CD4-positive, CD25-positive, alpha-beta regulatory T cell (primary cell): ENCODE measurements around the gene SLC45A1. TPM values are rescaled to one million over a fixed set of nuclear protein-coding genes. Genes with fewer than 3 reads are reported as not detected.

Experiments
- ATAC-seq, 2 donors: fragments of 150-1000 bp; cut with Tn5 transposase; one replicate each; pipeline ENCODE4 v1.10.0; 2021; ENCODE audit warnings: low read depth in 2 of 2, moderate number of reproducible peaks in 2 of 2, moderate library complexity in 1 of 2
- DNase-seq, 3 donors: peaks; one replicate each; pipeline versions ENCODE4 v3.0.0 to v3.0.0-alpha.2; 2012 to 2022; ENCODE audit warnings: mixed read lengths in 1 of 3
- H3K27ac ChIP-seq: one replicate; pipeline ENCODE4 v1.7.0; 2013; ENCODE audit warnings: mild to moderate bottlenecking, low read length; ENCODE audit not compliant: insufficient read depth, poor library complexity, severe bottlenecking
- H3K27me3 ChIP-seq: one replicate; pipeline ENCODE4 v1.7.0; 2013; ENCODE audit warnings: low read length; ENCODE audit not compliant: control insufficient read depth, insufficient read depth
- H3K36me3 ChIP-seq: one replicate; pipeline ENCODE4 v1.7.0; 2013; ENCODE audit warnings: mild to moderate bottlenecking, low read length, moderate library complexity; ENCODE audit not compliant: control insufficient read depth, insufficient read depth
- H3K4me1 ChIP-seq: 2 replicates; pipeline ENCODE4 v1.7.0; 2013; ENCODE audit warnings: mild to moderate bottlenecking, low read length; ENCODE audit not compliant: insufficient read depth, control insufficient read depth, poor library complexity, severe bottlenecking
- H3K4me3 ChIP-seq: one replicate; pipeline ENCODE4 v1.7.0; 2013; ENCODE audit warnings: low read depth, mild to moderate bottlenecking, low read length, moderate library complexity
- H3K9me3 ChIP-seq, 2 experiments: 1 replicate in 1 of 2; 2 replicates in 1 of 2; pipeline ENCODE4 v1.7.0; 2013; ENCODE audit warnings: low read length in 2 of 2, mild to moderate bottlenecking in 1 of 2, moderate library complexity in 1 of 2; ENCODE audit not compliant: control insufficient read depth in 2 of 2
- H3K27ac Mint-ChIP-seq, 3 donors: one replicate each; pipeline ENCODE4 v1.8.0; 2020 to 2022; ENCODE audit warnings: mild to moderate bottlenecking in 3 of 3, mixed read lengths in 3 of 3, moderate library complexity in 2 of 3
- H3K27me3 Mint-ChIP-seq: one replicate; pipeline ENCODE4 v1.8.0; 2022; ENCODE audit warnings: mild to moderate bottlenecking, mixed read lengths
- H3K36me3 Mint-ChIP-seq: one replicate; pipeline ENCODE4 v1.8.0; 2020; ENCODE audit warnings: mixed read lengths
- H3K4me1 Mint-ChIP-seq, 4 donors: one replicate each; pipeline ENCODE4 v1.8.0; 2020 to 2022; ENCODE audit warnings: mixed read lengths in 4 of 4, mild to moderate bottlenecking in 1 of 4
- H3K4me3 Mint-ChIP-seq, 4 donors: one replicate each; pipeline ENCODE4 v1.8.0; 2020 to 2022; ENCODE audit warnings: mild to moderate bottlenecking in 4 of 4, mixed read lengths in 4 of 4, moderate library complexity in 3 of 4
- H3K9me3 Mint-ChIP-seq, 7 donors: one replicate each; pipeline ENCODE4 v1.8.0; 2020 to 2022; ENCODE audit warnings: mixed read lengths in 7 of 7, mild to moderate bottlenecking in 3 of 7, moderate library complexity in 2 of 7
- polyA plus RNA-seq, 4 donors: library from polyadenylated mRNA; unstranded; fragments of 300-500 nt; fragmentation: Illumina TruSeq; gene quantifications; one replicate each; pipeline ENCODE4 v1.2.3, GENCODE V29; 2021
- total RNA-seq: library from RNA; stranded (reverse); gene quantifications from one replicate; pipeline ENCODE4 v1.2.3, GENCODE V29; 2022

The SLC45A1 gene
- total and polyA plus RNA-seq, 5 donors from 2014 or later: 0.47 to 1.4 (median 0.68) TPM

DNA sequence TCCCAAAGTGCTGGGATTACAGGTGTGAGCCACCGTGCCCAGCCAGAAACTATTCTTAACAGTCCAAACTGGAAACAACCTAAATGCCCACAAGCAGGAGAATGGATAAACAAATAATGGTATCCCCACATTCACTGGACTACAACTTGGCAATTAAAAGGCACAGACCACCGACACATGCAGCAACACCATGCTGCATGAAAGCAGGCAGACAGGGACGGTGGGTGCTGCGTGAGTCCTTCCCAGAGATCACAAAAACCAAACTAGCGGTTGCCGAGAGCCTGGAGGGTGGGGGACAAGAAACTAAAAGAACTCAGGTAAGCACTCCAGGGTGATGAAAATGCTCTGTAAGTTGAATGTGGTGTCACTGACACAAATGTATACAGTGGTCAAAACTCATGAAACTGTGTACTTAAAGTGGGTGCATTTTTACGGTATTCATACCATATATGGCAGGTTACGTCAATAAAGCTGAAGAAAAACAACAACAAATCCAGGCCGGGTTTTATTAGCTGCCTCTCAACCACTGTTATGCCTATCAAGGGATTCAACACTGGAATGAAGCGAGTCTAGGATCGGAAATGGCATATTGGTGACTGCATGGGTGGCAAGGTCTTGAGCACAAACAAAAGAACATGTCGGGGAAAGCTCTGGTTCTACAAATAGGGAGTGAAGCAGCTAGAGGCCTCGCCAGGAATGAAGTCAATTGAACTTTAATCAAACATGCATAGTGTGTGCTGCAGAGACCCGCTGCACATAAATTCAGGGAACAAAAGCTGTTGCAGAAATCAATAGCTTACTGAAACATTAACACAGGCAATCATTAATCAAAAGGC, 52.4 kb downstream of the SLC45A1 start:
- peaks cover 15% of the 10 kb centered on the region for H3K4me1 ChIP-seq
- no peak for ATAC-seq
- no peak overlapping the region for H3K4me3 ChIP-seq
- H3K9me3 ChIP-seq: no peaks in the 10 kb centered on the region
- no peak overlapping the region for H3K4me3 Mint-ChIP-seq
- H3K27ac ChIP-seq: no peak overlapping the region
- peaks cover 50% of the 10 kb centered on the region for H3K36me3 ChIP-seq
- no peaks in the 10 kb centered on the region for H3K9me3 Mint-ChIP-seq
- no peak for DNase-seq
- no peaks in the 10 kb centered on the region for H3K27me3 ChIP-seq
- no peaks in the 10 kb centered on the region for H3K27me3 Mint-ChIP-seq
- peaks cover 29% of the 10 kb centered on the region for H3K36me3 Mint-ChIP-seq
- peaks cover 17 to 75% (median 45%) of the 10 kb centered on the region in 4 donors for H3K4me1 Mint-ChIP-seq
- peak overlapping the region in 2 of 3 donors; percentile 44 to 47 for H3K27ac Mint-ChIP-seq

DNA sequence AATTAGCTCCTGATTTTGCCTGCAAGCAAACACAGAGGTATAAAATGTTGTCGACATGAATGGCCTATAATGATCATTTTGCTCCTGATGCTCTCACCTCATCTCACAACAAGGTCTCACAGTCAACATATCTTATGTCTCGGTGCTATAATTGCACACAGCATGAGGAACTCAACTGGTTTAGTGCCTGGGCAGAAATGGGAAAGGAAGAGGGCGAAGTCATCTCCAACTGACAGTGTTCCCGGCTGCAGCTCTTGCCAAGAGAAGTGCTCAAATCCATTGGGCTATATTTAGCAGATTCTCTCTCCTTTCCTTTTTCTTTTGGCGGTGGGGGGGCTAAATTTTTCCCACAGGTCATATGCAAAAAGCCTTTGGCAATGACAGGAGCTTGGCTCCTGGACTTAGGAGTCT, 53.0 kb downstream of the SLC45A1 start:
- Histone ChIP-seq H3K36me3 (peaks cover 45% of the 10 kb centered on the region), H3K4me1 (peaks cover 16% of the 10 kb centered on the region), H3K27me3 (no peaks in the 10 kb centered on the region), H3K27ac (no peak overlapping the region), H3K9me3 (no peaks in the 10 kb centered on the region), H3K4me3 (no peak overlapping the region)
- no peaks in the 10 kb centered on the region for H3K9me3 Mint-ChIP-seq
- DNase-seq (no peak), ATAC-seq (no peak)
- no peak overlapping the region for H3K4me3 Mint-ChIP-seq
- H3K27ac Mint-ChIP-seq: peak overlapping the region in 2 of 3 donors; percentile 44 to 47
- H3K4me1 Mint-ChIP-seq: peaks cover 17 to 77% (median 47%) of the 10 kb centered on the region in 4 donors
- peaks cover 25% of the 10 kb centered on the region for H3K36me3 Mint-ChIP-seq
- no peaks in the 10 kb centered on the region for H3K27me3 Mint-ChIP-seq

DNA sequence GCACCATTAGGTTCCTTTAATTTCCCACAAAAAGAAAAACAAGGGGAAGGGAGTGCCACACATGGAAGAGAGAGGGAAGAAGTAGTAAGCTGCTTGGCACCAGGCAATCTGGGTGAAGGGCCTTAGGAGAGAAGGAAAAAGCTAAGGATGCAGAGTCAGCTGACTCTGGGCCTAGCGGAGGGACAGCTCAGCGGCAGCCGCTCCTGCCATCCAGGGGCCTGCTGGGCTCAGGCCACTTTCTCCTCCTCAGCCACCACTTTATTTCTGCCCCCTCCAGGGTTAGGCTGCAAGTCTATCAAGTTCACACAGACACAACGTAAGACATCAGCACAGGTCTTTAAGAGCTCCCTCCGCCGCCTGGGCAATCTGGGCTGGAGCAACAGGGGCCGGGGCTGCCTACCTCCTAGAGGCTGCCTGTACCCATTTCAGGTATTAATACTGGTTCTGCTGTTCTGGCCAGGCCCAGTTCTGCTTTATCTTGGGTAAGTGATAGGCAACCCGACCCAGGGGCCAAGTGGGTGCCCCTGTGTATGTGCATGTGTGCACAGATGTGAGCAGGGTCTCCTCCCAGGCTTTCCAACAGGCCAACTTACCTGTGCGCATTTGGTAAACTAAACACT, 53.6 kb downstream of the SLC45A1 start:
- Histone ChIP-seq H3K36me3 (peaks cover 45% of the 10 kb centered on the region), H3K4me3 (no peak overlapping the region), H3K9me3 (no peaks in the 10 kb centered on the region), H3K4me1 (peaks cover 16% of the 10 kb centered on the region), H3K27ac (no peak overlapping the region), H3K27me3 (no peaks in the 10 kb centered on the region)
- no peak for DNase-seq
- H3K9me3 Mint-ChIP-seq: no peaks in the 10 kb centered on the region
- peak overlapping the region in 1 of 4 donors; percentile 21 for H3K4me3 Mint-ChIP-seq
- no peaks in the 10 kb centered on the region for H3K27me3 Mint-ChIP-seq
- ATAC-seq: no peak
- peaks cover 17 to 77% (median 50%) of the 10 kb centered on the region in 4 donors for H3K4me1 Mint-ChIP-seq
- peaks cover 22% of the 10 kb centered on the region for H3K36me3 Mint-ChIP-seq
- H3K27ac Mint-ChIP-seq: peak overlapping the region; percentile 32 to 83 (median 47)

DNA sequence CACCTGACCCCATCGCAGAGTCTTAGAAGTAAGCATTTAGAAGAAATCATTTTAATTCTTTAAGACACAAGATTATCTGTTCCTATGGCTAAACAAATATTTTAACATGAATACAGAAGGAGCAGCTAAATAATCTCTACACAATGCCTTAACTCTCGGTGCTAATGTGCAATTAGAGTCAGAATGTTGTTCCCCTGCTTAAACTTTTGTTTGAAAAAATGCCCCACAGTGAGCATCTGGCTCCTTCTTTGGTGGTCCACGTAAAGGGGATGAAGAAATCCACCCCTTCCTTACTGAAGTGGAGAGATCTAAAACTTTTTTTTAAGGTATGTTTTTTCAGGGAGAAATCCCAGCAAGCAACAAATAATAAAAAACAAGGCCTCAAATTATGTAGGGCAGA, 55.2 kb downstream of the SLC45A1 start:
- H3K4me1 Mint-ChIP-seq: peaks cover 23 to 77% (median 49%) of the 10 kb centered on the region in 4 donors
- H3K27ac Mint-ChIP-seq: peak overlapping the region in 2 of 3 donors; percentile 48 to 86
- ATAC-seq (no peak), DNase-seq (no peak)
- no peak overlapping the region for H3K27ac ChIP-seq
- no peak overlapping the region for H3K4me3 Mint-ChIP-seq
- H3K4me3 ChIP-seq: no peak overlapping the region
- peaks cover 22% of the 10 kb centered on the region for H3K4me1 ChIP-seq
- H3K9me3 ChIP-seq: no peaks in the 10 kb centered on the region
- H3K36me3 Mint-ChIP-seq: peaks cover 15% of the 10 kb centered on the region
- H3K9me3 Mint-ChIP-seq: no peaks in the 10 kb centered on the region
- no peaks in the 10 kb centered on the region for H3K27me3 ChIP-seq
- no peaks in the 10 kb centered on the region for H3K27me3 Mint-ChIP-seq
- peaks cover 38% of the 10 kb centered on the region for H3K36me3 ChIP-seq

DNA sequence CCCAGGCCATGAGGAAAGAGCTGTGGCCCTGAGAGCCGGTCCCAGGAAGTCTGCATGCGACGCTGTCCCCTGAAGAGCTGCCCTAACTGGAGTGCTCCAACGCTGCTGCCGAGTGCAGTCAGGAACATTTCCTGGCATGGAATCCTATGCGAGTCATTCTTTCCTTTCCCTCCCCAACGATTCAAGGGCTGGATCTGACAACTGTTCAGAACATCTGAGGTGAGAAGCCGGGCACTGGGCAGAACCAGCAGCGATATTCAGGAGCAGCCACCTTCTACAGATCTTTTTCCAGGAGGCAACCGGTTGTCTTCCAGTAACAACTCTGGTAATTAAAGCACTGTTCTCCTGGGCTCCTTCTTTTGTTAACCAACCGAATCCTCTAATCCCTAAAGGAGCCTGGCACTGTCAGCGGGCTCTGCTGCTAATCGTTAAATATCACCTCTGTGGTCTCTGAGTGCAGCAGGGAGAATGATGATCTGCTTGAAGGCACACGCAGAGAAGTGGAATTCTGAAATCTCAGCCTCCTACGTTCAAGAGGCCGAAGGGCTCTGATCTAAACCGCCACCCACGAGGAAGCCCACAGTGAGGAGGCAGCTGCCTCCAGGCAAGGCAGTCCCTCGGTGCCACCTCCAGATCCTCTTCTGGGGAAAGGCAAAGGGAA, 55.8 kb downstream of the SLC45A1 start:
- H3K36me3 ChIP-seq: peaks cover 42% of the 10 kb centered on the region
- no peak overlapping the region for H3K27ac ChIP-seq
- peak overlapping the region in 2 of 3 donors; percentile 48 to 86 for H3K27ac Mint-ChIP-seq
- no peaks in the 10 kb centered on the region for H3K9me3 ChIP-seq
- H3K4me1 ChIP-seq: peaks cover 28% of the 10 kb centered on the region
- H3K27me3 Mint-ChIP-seq: no peaks in the 10 kb centered on the region
- no peak for DNase-seq
- H3K27me3 ChIP-seq: no peaks in the 10 kb centered on the region
- peak overlapping the region in 1 of 4 donors; percentile 31 for H3K4me3 Mint-ChIP-seq
- H3K9me3 Mint-ChIP-seq: no peaks in the 10 kb centered on the region
- no peak overlapping the region for H3K4me3 ChIP-seq
- no peak for ATAC-seq
- peaks cover 17% of the 10 kb centered on the region for H3K36me3 Mint-ChIP-seq
- H3K4me1 Mint-ChIP-seq: peaks cover 23 to 80% (median 53%) of the 10 kb centered on the region in 4 donors

DNA sequence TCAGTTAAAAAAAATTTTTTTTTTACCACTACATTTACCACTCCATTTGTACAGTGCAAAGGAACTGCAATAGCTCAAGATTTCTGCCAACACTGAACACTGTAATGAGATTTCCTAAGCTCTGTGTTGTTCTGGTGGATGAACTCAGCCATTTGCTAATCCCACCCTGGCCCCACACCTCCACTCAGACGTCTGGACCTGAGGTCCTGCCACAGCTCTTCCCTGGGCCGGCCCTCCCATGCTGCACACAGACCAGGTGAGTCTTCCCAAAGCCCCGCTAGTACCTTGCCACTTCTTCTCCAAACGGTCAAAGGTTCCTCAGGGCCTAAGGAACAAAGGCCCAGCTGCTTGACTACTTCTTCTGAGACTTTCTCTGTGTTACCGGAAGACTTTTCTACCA, 56.4 kb downstream of the SLC45A1 start:
- no peaks in the 10 kb centered on the region for H3K27me3 ChIP-seq
- Mint-ChIP-seq H3K4me1 (peaks cover 23 to 80% (median 56%) of the 10 kb centered on the region in 4 donors), H3K9me3 (no peaks in the 10 kb centered on the region), H3K27me3 (no peaks in the 10 kb centered on the region), H3K27ac (peak overlapping the region in 2 of 3 donors; percentile 55 to 86), H3K4me3 (no peak overlapping the region), H3K36me3 (peaks cover 20% of the 10 kb centered on the region)
- ATAC-seq: no peak
- H3K9me3 ChIP-seq: no peaks in the 10 kb centered on the region
- peaks cover 33% of the 10 kb centered on the region for H3K4me1 ChIP-seq
- DNase-seq: no peak
- H3K36me3 ChIP-seq: peaks cover 45% of the 10 kb centered on the region
- H3K27ac ChIP-seq: no peak overlapping the region
- no peak overlapping the region for H3K4me3 ChIP-seq

DNA sequence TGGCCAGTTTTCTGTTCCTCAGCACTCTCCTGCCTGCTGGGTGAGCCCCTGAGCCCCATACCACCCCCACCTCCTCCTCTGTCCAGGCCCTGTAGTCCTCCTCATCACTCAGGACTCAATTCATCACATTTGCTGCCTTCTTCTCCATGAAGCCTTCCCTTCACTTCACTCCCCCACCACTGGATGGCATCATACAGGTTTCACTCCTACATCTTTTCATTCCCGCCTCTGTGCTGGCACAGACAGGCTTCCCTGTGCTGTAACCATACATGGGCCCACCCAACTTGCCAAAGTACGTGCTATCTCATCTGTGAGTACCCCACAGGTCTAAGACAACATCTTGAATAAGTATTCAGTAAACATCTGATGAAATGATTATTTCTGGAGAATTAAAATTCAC, 56.9 kb downstream of the SLC45A1 start:
- Mint-ChIP-seq H3K27ac (peak overlapping the region in 2 of 3 donors; percentile 55 to 86), H3K4me1 (peaks cover 23 to 85% (median 54%) of the 10 kb centered on the region in 4 donors), H3K9me3 (no peaks in the 10 kb centered on the region), H3K36me3 (peaks cover 20% of the 10 kb centered on the region), H3K27me3 (no peaks in the 10 kb centered on the region), H3K4me3 (no peak overlapping the region)
- H3K27ac ChIP-seq: no peak overlapping the region
- ATAC-seq (no peak), DNase-seq (peak in 1 of 3 donors; percentile 25)
- no peaks in the 10 kb centered on the region for H3K9me3 ChIP-seq
- no peaks in the 10 kb centered on the region for H3K27me3 ChIP-seq
- H3K4me3 ChIP-seq: no peak overlapping the region
- H3K4me1 ChIP-seq: peaks cover 36% of the 10 kb centered on the region
- peaks cover 49% of the 10 kb centered on the region for H3K36me3 ChIP-seq
